EL (cell line): ENCODE measurements around the gene PLPP3.

Source experiments
- DNase-seq: peaks from one replicate; pipeline ENCODE4 v3.0.0-alpha.2; 2016

The PLPP3 gene

GRCh38 chr1:56517404-56518130 is 61.8 kb downstream of the PLPP3 start:
- no peak for DNase-seq

- peak; percentile 46 for DNase-seq
Measured at GRCh38 chr1:56516539-56517252, 62.7 kb downstream of the PLPP3 start.

GRCh38 chr1:56515898-56516538 is 63.3 kb downstream of the PLPP3 start:
- no peak for DNase-seq

GRCh38 chr1:56512724-56513494 is 66.5 kb downstream of the PLPP3 start:
- DNase-seq, result no peak

- no peak for DNase-seq
Measured at GRCh38 chr1:56511766-56512165, 67.6 kb downstream of the PLPP3 start.

- DNase-seq, result no peak
Measured at GRCh38 chr1:56511364-56511763, 68.0 kb downstream of the PLPP3 start.

- DNase-seq, result no peak
Measured at GRCh38 chr1:56510642-56511021, 68.7 kb downstream of the PLPP3 start.

GRCh38 chr1:56509713-56510641 is 69.4 kb downstream of the PLPP3 start:
- DNase-seq, result no peak

GRCh38 chr1:56508523-56508983 is 70.8 kb downstream of the PLPP3 start:
- DNase-seq, result peak; percentile 21

- DNase-seq, result no peak
Measured at GRCh38 chr1:56507925-56508522, 71.3 kb downstream of the PLPP3 start.

- DNase-seq, result no peak
Measured at GRCh38 chr1:56506951-56507491, 72.3 kb downstream of the PLPP3 start.

GRCh38 chr1:56505792-56506743 is 73.3 kb downstream of the PLPP3 start:
- no peak for DNase-seq

GRCh38 chr1:56502700-56503245 is 76.6 kb downstream of the PLPP3 start:
- DNase-seq, result no peak

- DNase-seq, result no peak
Measured at GRCh38 chr1:56501888-56502287, 77.5 kb downstream of the PLPP3 start.

- DNase-seq, result no peak
Measured at GRCh38 chr1:56501426-56501825, 77.9 kb downstream of the PLPP3 start.

GRCh38 chr1:56496821-56497772 is 82.3 kb downstream of the PLPP3 start:
- no peak for DNase-seq

GRCh38 chr1:56496158-56496557 is 83.2 kb downstream of the PLPP3 start:
- DNase-seq, result no peak

- no peak for DNase-seq
Measured at GRCh38 chr1:56495538-56495937, 83.8 kb downstream of the PLPP3 start.

GRCh38 chr1:56494306-56494705 is 85.1 kb downstream of the PLPP3 start:
- DNase-seq, result no peak
